Measurements from ENCODE around the gene IGSF3. TPM values are rescaled to one million over a fixed set of nuclear protein-coding genes. Genes with fewer than 3 reads are reported as not detected.

Gene IGSF3
- total RNA-seq, 1 experiment from 2014 or later, result 4.0 TPM

DNA sequence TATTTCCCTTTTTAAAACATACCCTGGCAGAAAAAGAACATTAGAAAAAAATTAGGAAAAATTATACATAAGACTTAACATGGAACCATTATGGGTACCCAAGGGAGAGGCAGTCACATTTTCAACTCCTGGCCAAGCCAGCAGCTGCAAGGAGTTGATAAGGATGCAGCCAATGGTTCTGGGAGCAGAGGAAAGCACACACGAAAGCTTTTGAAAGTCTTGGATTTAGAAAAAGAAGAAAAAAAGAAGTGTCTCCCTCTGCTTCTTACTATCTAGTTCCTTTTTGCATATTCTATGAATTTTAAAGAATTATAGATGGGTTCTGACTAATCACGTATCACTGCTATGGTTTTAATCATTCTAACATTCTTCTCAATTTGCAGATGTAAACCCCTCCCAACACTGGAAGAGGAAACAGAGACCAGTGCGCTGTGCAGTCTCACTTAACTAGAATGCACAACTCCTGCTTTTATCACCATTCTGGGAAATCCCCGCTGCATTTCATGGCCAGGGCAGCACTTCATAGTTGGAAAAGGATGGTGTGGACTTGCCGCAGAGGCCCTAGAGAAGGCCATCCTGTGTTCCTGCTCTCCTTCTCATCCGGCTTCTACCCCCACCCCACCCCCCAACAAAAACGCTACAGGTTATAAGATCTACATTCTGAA lies 94.0 kb downstream of the IGSF3 start:
- Histone ChIP-seq H3K27ac (ENCODE audit: low read depth, low read length, poor library complexity, severe bottlenecking) (no peak overlapping the region), H3K27me3 (replicated peaks; ENCODE audit: insufficient read depth, low read depth, low read length, poor library complexity) (no peaks in the 10 kb centered on the region), H3K4me1 (ENCODE audit: insufficient read depth, low read length, poor library complexity, severe bottlenecking) (peaks cover 3% of the 10 kb centered on the region), H3K9me3 (ENCODE audit: low read depth, low read length, poor library complexity, severe bottlenecking) (no peaks in the 10 kb centered on the region), H3K4me3 (ENCODE audit: low read depth, low read length, poor library complexity, severe bottlenecking) (no peak overlapping the region), H3K36me3 (ENCODE audit: insufficient read depth, low read length, poor library complexity, severe bottlenecking) (no peaks in the 10 kb centered on the region)
- intact Hi-C loops (cut with micrococcal nuclease; ENCODE audit: unreplicated experiment), result loop anchor here (1.0 to 5.0 kb wide), 3 partner anchors 154 to 482 kb away; no protein-coding TSS in a partner anchor
- no TSS peak for BruUV-seq (replicated peaks)
- ChIA-PET CTCF (interaction anchor here (1.0 to 2.3 kb wide), 2 partner anchors 12 to 22 kb away, joined by 5 to 21 read pairs; no protein-coding TSS in a partner anchor), POLR2A (ENCODE audit: low non-redundant PET) (no interaction called here)
- no peak for DNase-seq (ENCODE audit: low spot score)
- TF ChIP-seq EZH2 (IDR thresholded peaks at IDR 0.05; ENCODE audit: borderline replicate concordance, low read depth, low read length, poor library complexity, severe bottlenecking), result no peak
- TF ChIP-seq, protein P1, sequence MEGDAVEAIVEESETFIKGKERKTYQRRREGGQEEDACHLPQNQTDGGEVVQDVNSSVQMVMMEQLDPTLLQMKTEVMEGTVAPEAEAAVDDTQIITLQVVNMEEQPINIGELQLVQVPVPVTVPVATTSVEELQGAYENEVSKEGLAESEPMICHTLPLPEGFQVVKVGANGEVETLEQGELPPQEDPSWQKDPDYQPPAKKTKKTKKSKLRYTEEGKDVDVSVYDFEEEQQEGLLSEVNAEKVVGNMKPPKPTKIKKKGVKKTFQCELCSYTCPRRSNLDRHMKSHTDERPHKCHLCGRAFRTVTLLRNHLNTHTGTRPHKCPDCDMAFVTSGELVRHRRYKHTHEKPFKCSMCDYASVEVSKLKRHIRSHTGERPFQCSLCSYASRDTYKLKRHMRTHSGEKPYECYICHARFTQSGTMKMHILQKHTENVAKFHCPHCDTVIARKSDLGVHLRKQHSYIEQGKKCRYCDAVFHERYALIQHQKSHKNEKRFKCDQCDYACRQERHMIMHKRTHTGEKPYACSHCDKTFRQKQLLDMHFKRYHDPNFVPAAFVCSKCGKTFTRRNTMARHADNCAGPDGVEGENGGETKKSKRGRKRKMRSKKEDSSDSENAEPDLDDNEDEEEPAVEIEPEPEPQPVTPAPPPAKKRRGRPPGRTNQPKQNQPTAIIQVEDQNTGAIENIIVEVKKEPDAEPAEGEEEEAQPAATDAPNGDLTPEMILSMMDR (conservative IDR thresholded peaks at IDR 0.05; ENCODE audit: low read depth, low read length), result no peak

DNA sequence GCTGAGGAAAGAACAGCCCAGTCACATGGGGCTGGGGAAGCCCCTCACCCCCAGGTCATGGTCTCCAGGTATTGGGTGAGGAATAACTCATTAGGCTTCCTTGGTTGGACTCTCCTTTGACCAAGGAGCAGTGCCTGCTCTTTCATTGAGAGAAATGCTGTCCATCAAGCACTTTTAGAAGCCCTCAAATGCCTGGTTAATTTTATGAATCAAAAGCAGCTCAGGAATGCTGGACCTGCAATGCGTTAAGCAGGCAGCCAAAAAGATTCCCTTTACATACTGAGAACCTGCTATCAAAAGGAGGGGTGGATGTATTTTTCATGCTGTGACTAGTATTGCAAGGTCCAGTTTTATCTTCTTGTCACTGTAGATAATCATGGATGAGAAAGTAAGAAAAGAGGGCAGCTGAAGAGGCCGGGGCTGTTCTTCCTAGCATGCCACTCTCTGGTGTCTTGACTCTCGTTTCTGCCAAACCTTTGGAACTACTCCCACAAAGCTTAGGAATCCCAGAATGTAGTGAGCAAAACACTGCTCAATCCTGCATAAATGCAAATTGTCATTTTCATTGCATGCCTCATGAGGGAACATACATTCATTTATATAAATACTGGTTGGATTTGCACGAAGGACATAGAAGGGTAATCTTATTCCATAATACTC lies 94.6 kb downstream of the IGSF3 start:
- no TSS peak for BruUV-seq (replicated peaks)
- H3K4me3 ChIP-seq (ENCODE audit: low read depth, low read length, poor library complexity, severe bottlenecking), result no peak overlapping the region
- ChIA-PET CTCF (interaction anchor here (0.6 to 2.3 kb wide), 2 partner anchors 23 to 214 kb away, joined by 3 to 21 read pairs; no protein-coding TSS in a partner anchor), POLR2A (ENCODE audit: low non-redundant PET) (no interaction called here)
- DNase-seq (ENCODE audit: low spot score), result no peak
- H3K27me3 ChIP-seq (replicated peaks; ENCODE audit: insufficient read depth, low read depth, low read length, poor library complexity), result no peaks in the 10 kb centered on the region
- H3K36me3 ChIP-seq (ENCODE audit: insufficient read depth, low read length, poor library complexity, severe bottlenecking), result no peaks in the 10 kb centered on the region
- intact Hi-C loops (cut with micrococcal nuclease; ENCODE audit: unreplicated experiment), result loop anchor here (5.0 kb wide), 2 partner anchors 154 to 244 kb away; no protein-coding TSS in a partner anchor
- TF ChIP-seq, protein P1 (conservative IDR thresholded peaks at IDR 0.05; ENCODE audit: low read depth, low read length), result no peak
- no peak overlapping the region for H3K27ac ChIP-seq (ENCODE audit: low read depth, low read length, poor library complexity, severe bottlenecking)
- no peaks in the 10 kb centered on the region for H3K9me3 ChIP-seq (ENCODE audit: low read depth, low read length, poor library complexity, severe bottlenecking)
- H3K4me1 ChIP-seq (ENCODE audit: insufficient read depth, low read length, poor library complexity, severe bottlenecking), result peaks cover 3% of the 10 kb centered on the region

DNA sequence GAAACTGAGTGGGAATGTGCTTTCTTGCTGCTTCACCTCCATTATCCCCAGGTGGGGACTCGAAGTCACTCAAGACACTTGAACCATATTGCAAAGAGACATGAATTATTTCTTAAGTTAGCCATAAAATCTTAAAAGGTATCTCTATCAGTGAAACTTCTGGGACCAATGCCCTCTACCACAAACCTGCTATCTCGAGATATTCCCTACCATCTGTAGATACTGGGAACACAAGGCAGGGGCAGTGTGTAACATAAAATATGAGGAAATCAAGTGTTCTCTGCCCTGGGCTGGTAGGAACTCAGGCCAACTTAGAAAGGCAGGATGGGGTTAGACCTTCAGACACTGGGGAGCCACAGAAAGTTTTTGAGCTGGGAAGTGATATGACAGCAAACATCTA lies 95.4 kb downstream of the IGSF3 start:
- Histone ChIP-seq H3K4me3 (ENCODE audit: low read depth, low read length, poor library complexity, severe bottlenecking) (no peak overlapping the region), H3K36me3 (ENCODE audit: insufficient read depth, low read length, poor library complexity, severe bottlenecking) (no peaks in the 10 kb centered on the region), H3K9me3 (ENCODE audit: low read depth, low read length, poor library complexity, severe bottlenecking) (no peaks in the 10 kb centered on the region), H3K4me1 (ENCODE audit: insufficient read depth, low read length, poor library complexity, severe bottlenecking) (peaks cover 3% of the 10 kb centered on the region), H3K27me3 (replicated peaks; ENCODE audit: insufficient read depth, low read depth, low read length, poor library complexity) (no peaks in the 10 kb centered on the region), H3K27ac (ENCODE audit: low read depth, low read length, poor library complexity, severe bottlenecking) (no peak overlapping the region)
- no peak for TF ChIP-seq EZH2 (IDR thresholded peaks at IDR 0.05; ENCODE audit: borderline replicate concordance, low read depth, low read length, poor library complexity, severe bottlenecking)
- TF ChIP-seq, protein P1 (conservative IDR thresholded peaks at IDR 0.05; ENCODE audit: low read depth, low read length), result no peak
- CTCF ChIA-PET, result interaction anchor here (0.6 kb wide), 1 partner anchor 215 kb away, joined by 3 read pairs; no protein-coding TSS in a partner anchor
- BruUV-seq (replicated peaks), result no TSS peak
- no peak for DNase-seq (ENCODE audit: low spot score)
- intact Hi-C loops (cut with micrococcal nuclease; ENCODE audit: unreplicated experiment), result loop anchor here (5.0 kb wide), 2 partner anchors 155 to 245 kb away; no protein-coding TSS in a partner anchor
- POLR2A ChIA-PET (ENCODE audit: low non-redundant PET), result no interaction called here

All from A673 (cell line).